Transverse colon (tissue), 4 donors: Measurements from ENCODE around the gene SEZ6L2. TPM values are rescaled to one million over a fixed set of nuclear protein-coding genes. Genes with fewer than 3 reads are reported as not detected.

Experiments used
- DNase-seq: peaks from one replicate; pipeline ENCODE4 v3.0.0-alpha.2; 2019
- H3K27ac ChIP-seq, 4 donors: fragments of 200-600 bp; sonication (generic); 2 replicates each; pipeline ENCODE4 v1.5.1; 2016 to 2018; ENCODE audit warnings: inconsistent platforms in 4 of 4
- H3K27me3 ChIP-seq: fragments of 200-600 bp; sonication (generic); 2 replicates; pipeline ENCODE4 v1.5.1; 2017; ENCODE audit warnings: inconsistent platforms
- H3K36me3 ChIP-seq, 4 donors: fragments of 200-600 bp; sonication (generic); 2 replicates each; pipeline ENCODE4 v1.5.1; 2017 to 2019; ENCODE audit warnings: inconsistent platforms in 4 of 4
- H3K4me1 ChIP-seq, 4 donors: fragments of 200-600 bp; sonication (generic); 2 replicates each; pipeline ENCODE4 v1.5.1; 2017 to 2020; ENCODE audit warnings: inconsistent platforms in 4 of 4
- H3K4me3 ChIP-seq, 4 donors: fragments of 200-600 bp; sonication (generic); 1 replicate in 1 of 4; 2 replicates in 3 of 4; pipeline versions ENCODE4 v1.5.1 to v1.6.1; 2017 to 2019; ENCODE audit warnings: inconsistent platforms in 4 of 4
- H3K9me3 ChIP-seq, 2 donors: fragments of 200-600 bp; sonication (generic); 2 replicates each; pipeline ENCODE4 v1.5.1; 2017 to 2019; ENCODE audit warnings: inconsistent platforms in 2 of 2
- EP300 ChIP-seq: sonication (generic); formaldehyde crosslinking; IDR thresholded peaks from one replicate; pipeline ENCODE4 v1.6.1; 2017; ENCODE audit warnings: antibody characterized with exemption, low read depth
- POLR2A ChIP-seq: fragments of 450-650 bp; IDR thresholded peaks from one replicate; pipeline ENCODE4 v1.6.1; 2016; ENCODE audit warnings: antibody characterized with exemption, mild to moderate bottlenecking, moderate library complexity
- POLR2AphosphoS5 ChIP-seq, 3 donors: sonication (generic); formaldehyde crosslinking; IDR thresholded peaks; one replicate each; pipeline ENCODE4 v1.6.1; 2016; ENCODE audit warnings: antibody characterized with exemption in 3 of 3
- WGBS, 2 donors: methylation state at CpG; one replicate each; pipeline ENCODE4 v1.1.5; 2018; ENCODE audit warnings: low coverage in 1 of 2; 5-methylcytosine and 5-hydroxymethylcytosine counted together
- in situ Hi-C, 4 donors: fragments of 200-750 bp; cut with MboI; loops; one replicate each; pipeline versions ENCODE4 v1.15.0 to v1.15.1; 2017; ENCODE audit warnings: low sequenced_read_pairs in 3 of 4, low pct_ligation_motif_present in 1 of 4, low pct_unique_long_range_greater_than_20kb in 1 of 4
- intact Hi-C: fragments of 100-400 bp; cut with DNase I; formaldehyde crosslinking; loops from one replicate; pipeline ENCODE4 v1.15.1; 2023; ENCODE audit warnings: low total_unique reads
- total RNA-seq, 4 donors: library from RNA; depleted of rRNA; stranded (reverse); fragments of >200 nt; gene quantifications; one replicate each; pipeline ENCODE4 v1.1.0, GENCODE V29; 2016
- TF ChIP-seq, protein P1 (sequence below), 5 experiments: fragments of 200-600 bp in 3 of 5; fragments of 450-650 bp in 2 of 5; sonication (generic) in 3 of 5; IDR thresholded peaks; 1 replicate in 2 of 5; 2 replicates in 3 of 5; pipeline ENCODE4 v1.5.1; 2016 to 2017; ENCODE audit warnings: antibody characterized with exemption in 5 of 5, inconsistent platforms in 3 of 5, mild to moderate bottlenecking in 2 of 5, moderate library complexity in 1 of 5

Gene SEZ6L2
- total RNA-seq, 4 donors from 2014 or later, result 2.0 to 9.7 (median 6.3) TPM

DNA sequence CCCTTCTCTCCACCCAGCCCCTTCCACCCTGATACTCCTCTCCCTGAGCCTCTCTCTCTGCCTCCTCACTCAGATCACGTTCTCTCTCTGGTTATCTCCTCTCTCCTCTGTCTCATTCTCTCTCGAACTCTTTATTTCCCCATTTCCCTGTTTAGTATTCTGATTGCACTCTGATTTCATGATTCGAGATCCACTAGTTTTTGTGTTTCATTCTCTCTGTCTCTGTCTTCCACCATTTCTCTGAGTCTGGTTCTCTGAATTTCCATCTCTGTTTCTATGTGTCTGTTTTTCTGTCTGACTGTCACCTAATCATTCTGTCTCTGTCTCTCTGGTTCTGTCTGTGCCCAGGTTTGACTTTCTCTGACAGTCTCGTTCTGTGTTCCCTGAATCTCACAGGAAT is 2.0 kb downstream of the SEZ6L2 start:
- Histone ChIP-seq H3K27me3 (peaks cover 31% of the 10 kb centered on the region), H3K36me3 (no peaks in the 10 kb centered on the region), H3K4me3 (no peak overlapping the region), H3K9me3 (no peaks in the 10 kb centered on the region), H3K4me1 (peaks cover 2 to 22% (median 15%) of the 10 kb centered on the region in 4 donors), H3K27ac (no peak overlapping the region)
- DNase-seq, result no peak
- 52 to 59% methylated on average over 3 to 4 of the region's 4 CpGs for WGBS, 2 donors
- intact Hi-C loops (no loop called here), in situ Hi-C loops (loop anchor here in 1 of 4 donors (25.0 kb wide), 1 partner anchor 140 kb away; the partner anchor contains the start of gene TLCD3B)
- TF ChIP-seq, protein P1, sequence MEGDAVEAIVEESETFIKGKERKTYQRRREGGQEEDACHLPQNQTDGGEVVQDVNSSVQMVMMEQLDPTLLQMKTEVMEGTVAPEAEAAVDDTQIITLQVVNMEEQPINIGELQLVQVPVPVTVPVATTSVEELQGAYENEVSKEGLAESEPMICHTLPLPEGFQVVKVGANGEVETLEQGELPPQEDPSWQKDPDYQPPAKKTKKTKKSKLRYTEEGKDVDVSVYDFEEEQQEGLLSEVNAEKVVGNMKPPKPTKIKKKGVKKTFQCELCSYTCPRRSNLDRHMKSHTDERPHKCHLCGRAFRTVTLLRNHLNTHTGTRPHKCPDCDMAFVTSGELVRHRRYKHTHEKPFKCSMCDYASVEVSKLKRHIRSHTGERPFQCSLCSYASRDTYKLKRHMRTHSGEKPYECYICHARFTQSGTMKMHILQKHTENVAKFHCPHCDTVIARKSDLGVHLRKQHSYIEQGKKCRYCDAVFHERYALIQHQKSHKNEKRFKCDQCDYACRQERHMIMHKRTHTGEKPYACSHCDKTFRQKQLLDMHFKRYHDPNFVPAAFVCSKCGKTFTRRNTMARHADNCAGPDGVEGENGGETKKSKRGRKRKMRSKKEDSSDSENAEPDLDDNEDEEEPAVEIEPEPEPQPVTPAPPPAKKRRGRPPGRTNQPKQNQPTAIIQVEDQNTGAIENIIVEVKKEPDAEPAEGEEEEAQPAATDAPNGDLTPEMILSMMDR (IDR thresholded peaks at IDR 0.05), result no peak
- TF ChIP-seq POLR2A, result no peak
- no peak for TF ChIP-seq POLR2AphosphoS5 (IDR thresholded peaks at IDR 0.05)
- TF ChIP-seq EP300, result no peak

GRCh38 chr16:29896841-29897240 is 2.5 kb downstream of the SEZ6L2 start:
- Histone ChIP-seq H3K4me1 (peaks cover 2 to 22% (median 15%) of the 10 kb centered on the region in 4 donors), H3K27ac (no peak overlapping the region), H3K27me3 (peaks cover 31% of the 10 kb centered on the region), H3K9me3 (no peaks in the 10 kb centered on the region), H3K4me3 (no peak overlapping the region), H3K36me3 (no peaks in the 10 kb centered on the region)
- in situ Hi-C loops (loop anchor here in 1 of 4 donors (25.0 kb wide), 1 partner anchor 140 kb away; the partner anchor contains the start of gene TLCD3B), intact Hi-C loops (no loop called here)
- WGBS, 2 donors, result 61 to 100% methylated on average over 1 to 14 of the region's 15 CpGs
- no peak for DNase-seq
- TF ChIP-seq EP300 (no peak), POLR2AphosphoS5 (IDR thresholded peaks at IDR 0.05) (no peak), POLR2A (no peak)
- TF ChIP-seq, protein P1 (IDR thresholded peaks at IDR 0.05), result no peak

DNA sequence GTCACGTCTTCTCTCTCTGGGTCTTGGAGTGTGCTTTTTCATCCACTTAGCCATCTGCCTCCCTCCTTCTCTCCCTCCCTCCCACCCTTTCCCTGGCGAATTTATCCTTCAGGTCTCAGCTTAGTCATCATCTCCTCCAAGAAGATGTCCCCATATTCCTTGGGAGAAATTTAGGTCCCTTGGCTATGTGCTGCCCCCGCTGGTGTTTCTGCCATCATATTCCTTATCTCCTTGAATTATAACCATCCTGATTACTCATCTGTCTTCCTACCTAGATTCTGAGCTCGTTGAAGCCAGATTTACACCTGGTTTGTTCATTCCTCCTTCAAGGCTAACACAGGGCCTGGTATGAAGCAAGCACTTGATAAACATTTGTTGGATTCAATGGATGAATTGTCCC is 5.0 kb downstream of the SEZ6L2 start:
- in situ Hi-C loops, result loop anchor here in 1 of 4 donors (25.0 kb wide), 1 partner anchor 143 kb away; the partner anchor contains the start of gene TLCD3B
- DNase-seq, result no peak
- TF ChIP-seq EP300 (no peak), POLR2A (no peak), POLR2AphosphoS5 (IDR thresholded peaks at IDR 0.05) (no peak)
- TF ChIP-seq, protein P1 (IDR thresholded peaks at IDR 0.05), result no peak
- Histone ChIP-seq H3K27ac (no peak overlapping the region), H3K9me3 (no peaks in the 10 kb centered on the region), H3K4me3 (no peak overlapping the region), H3K4me1 (peaks cover 0 to 7% (median 1%) of the 10 kb centered on the region in 4 donors), H3K36me3 (no peaks in the 10 kb centered on the region), H3K27me3 (peaks cover 27% of the 10 kb centered on the region)
- 33 to 62% methylated on average over 1 to 4 of the region's 4 CpGs for WGBS, 2 donors
- intact Hi-C loops, result no loop called here

DNA sequence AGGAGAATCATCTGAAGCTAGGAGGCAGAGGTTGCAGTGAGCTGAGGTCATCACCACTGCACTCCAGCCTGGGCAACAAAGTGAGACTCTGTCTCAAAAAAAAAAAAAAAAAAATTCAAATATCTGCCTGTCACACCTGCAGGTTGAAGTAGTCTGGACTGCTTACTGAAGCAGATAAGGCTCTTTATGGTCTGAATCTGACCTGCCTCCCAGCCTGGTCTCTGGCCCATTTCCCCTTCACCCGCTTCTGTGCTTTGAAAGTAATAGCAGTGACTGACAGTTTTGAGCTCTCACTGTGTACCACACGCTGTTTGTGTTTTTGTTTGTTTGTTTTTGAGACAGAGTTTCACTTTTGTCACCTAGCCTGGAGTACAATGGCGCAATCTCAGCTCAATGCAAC is 5.8 kb downstream of the SEZ6L2 start:
- in situ Hi-C loops (loop anchor here in 1 of 4 donors (25.0 kb wide), 1 partner anchor 144 kb away; the partner anchor contains the start of gene TLCD3B), intact Hi-C loops (no loop called here)
- Histone ChIP-seq H3K9me3 (no peaks in the 10 kb centered on the region), H3K4me1 (peaks cover 0 to under 1% (median 0%) of the 10 kb centered on the region in 4 donors), H3K4me3 (no peak overlapping the region), H3K36me3 (no peaks in the 10 kb centered on the region), H3K27me3 (peaks cover 19% of the 10 kb centered on the region), H3K27ac (no peak overlapping the region)
- TF ChIP-seq, protein P1 (IDR thresholded peaks at IDR 0.05), result no peak
- TF ChIP-seq POLR2A (no peak), POLR2AphosphoS5 (IDR thresholded peaks at IDR 0.05) (no peak), EP300 (no peak)
- DNase-seq, result no peak
- WGBS, 2 donors, result 80 to 91% methylated on average over 1 to 3 of the region's 3 CpGs
